ENCODE data around the gene CA10.

CA10 gene

DNA sequence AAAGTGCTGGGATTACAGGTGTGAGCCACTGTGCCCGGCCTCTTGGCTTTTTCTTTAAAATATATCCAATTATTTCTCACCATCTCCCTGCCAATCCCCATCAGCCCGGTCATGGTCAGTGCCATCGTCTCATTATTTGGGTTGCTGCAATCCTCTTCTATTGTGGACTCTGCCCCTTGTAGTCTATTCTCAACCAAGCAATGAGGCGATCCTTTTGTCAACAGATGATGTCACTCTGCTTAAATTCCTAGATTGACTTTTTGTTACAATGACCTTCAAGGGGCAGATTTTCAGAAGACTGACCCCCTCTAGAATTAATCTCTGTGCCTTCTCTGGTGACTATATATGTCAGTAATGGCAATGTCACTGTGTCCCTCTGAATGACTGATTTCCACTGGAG is 513.5 kb downstream of the CA10 start:
- Histone ChIP-seq H3K27me3 (ENCODE audit: insufficient read depth, poor library complexity, severe bottlenecking) (no peaks in the 10 kb centered on the region), H3K27ac (replicated peaks) (no peak overlapping the region), H3K4me3 (replicated peaks; ENCODE audit: insufficient read depth, low read length) (no peak overlapping the region)
- DNase-seq (ENCODE audit: low read depth in 1 of 2, low spot score in 1 of 2), result no peak
- no peak for TF ChIP-seq GABPA (IDR thresholded peaks at IDR 0.05; ENCODE audit: low read depth)
- TF ChIP-seq, protein P1, sequence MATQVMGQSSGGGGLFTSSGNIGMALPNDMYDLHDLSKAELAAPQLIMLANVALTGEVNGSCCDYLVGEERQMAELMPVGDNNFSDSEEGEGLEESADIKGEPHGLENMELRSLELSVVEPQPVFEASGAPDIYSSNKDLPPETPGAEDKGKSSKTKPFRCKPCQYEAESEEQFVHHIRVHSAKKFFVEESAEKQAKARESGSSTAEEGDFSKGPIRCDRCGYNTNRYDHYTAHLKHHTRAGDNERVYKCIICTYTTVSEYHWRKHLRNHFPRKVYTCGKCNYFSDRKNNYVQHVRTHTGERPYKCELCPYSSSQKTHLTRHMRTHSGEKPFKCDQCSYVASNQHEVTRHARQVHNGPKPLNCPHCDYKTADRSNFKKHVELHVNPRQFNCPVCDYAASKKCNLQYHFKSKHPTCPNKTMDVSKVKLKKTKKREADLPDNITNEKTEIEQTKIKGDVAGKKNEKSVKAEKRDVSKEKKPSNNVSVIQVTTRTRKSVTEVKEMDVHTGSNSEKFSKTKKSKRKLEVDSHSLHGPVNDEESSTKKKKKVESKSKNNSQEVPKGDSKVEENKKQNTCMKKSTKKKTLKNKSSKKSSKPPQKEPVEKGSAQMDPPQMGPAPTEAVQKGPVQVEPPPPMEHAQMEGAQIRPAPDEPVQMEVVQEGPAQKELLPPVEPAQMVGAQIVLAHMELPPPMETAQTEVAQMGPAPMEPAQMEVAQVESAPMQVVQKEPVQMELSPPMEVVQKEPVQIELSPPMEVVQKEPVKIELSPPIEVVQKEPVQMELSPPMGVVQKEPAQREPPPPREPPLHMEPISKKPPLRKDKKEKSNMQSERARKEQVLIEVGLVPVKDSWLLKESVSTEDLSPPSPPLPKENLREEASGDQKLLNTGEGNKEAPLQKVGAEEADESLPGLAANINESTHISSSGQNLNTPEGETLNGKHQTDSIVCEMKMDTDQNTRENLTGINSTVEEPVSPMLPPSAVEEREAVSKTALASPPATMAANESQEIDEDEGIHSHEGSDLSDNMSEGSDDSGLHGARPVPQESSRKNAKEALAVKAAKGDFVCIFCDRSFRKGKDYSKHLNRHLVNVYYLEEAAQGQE (IDR thresholded peaks at IDR 0.05; ENCODE audit: insufficient replicate concordance, low read depth), result no peak
- TF ChIP-seq SPI1 (IDR thresholded peaks at IDR 0.05; ENCODE audit: borderline replicate concordance, low read depth), result no peak
- TF ChIP-seq POLR2AphosphoS5 (IDR thresholded peaks at IDR 0.05; ENCODE audit: low read depth), result no peak
- TF ChIP-seq, protein P2, sequence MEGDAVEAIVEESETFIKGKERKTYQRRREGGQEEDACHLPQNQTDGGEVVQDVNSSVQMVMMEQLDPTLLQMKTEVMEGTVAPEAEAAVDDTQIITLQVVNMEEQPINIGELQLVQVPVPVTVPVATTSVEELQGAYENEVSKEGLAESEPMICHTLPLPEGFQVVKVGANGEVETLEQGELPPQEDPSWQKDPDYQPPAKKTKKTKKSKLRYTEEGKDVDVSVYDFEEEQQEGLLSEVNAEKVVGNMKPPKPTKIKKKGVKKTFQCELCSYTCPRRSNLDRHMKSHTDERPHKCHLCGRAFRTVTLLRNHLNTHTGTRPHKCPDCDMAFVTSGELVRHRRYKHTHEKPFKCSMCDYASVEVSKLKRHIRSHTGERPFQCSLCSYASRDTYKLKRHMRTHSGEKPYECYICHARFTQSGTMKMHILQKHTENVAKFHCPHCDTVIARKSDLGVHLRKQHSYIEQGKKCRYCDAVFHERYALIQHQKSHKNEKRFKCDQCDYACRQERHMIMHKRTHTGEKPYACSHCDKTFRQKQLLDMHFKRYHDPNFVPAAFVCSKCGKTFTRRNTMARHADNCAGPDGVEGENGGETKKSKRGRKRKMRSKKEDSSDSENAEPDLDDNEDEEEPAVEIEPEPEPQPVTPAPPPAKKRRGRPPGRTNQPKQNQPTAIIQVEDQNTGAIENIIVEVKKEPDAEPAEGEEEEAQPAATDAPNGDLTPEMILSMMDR (IDR thresholded peaks at IDR 0.05; ENCODE audit: insufficient read depth, low read length), result no peak

DNA sequence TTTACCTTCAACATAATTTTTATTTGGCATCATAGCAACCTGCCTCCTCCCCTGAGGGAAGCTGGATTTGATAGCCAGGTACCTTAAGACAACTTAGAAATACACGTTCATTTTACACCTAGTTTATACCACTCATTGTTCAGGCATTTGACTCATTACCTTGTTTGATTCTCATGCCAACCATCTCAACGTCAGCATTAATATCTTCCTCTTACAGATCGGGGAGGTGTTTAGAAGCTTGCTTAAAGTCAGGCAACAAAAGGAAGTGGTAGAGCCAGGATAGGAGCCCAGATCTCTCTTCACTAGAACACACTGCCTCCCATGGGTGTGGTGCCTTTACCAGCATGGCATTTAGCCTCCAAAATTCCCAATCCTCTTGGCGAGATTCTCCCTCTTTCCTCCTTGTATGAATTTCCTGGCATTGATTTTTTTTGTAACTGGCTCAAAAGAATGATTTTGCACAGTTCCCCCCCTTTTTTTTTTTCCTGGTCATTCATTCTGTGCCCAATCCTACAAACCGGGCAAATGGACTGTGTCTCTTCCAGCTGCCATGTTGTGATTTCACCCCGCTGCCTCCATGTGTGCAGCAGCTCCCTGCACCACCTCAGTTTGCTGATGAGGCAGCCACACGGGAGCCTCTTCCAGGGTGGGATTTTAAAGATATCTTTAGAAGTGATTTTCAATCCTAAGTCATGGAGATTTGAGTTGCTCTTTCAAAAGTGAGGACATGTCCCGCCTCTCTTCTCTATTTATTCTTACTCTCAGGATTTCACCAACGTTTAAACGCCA is 514.6 kb downstream of the CA10 start:
- no peak overlapping the region for H3K27ac ChIP-seq (replicated peaks)
- H3K27me3 ChIP-seq (ENCODE audit: insufficient read depth, poor library complexity, severe bottlenecking), result no peaks in the 10 kb centered on the region
- TF ChIP-seq, protein P1 (IDR thresholded peaks at IDR 0.05; ENCODE audit: insufficient replicate concordance, low read depth), result no peak
- TF ChIP-seq SPI1 (IDR thresholded peaks at IDR 0.05; ENCODE audit: borderline replicate concordance, low read depth) (no peak), POLR2AphosphoS5 (IDR thresholded peaks at IDR 0.05; ENCODE audit: low read depth) (no peak), GABPA (IDR thresholded peaks at IDR 0.05; ENCODE audit: low read depth) (no peak)
- TF ChIP-seq, protein P2 (IDR thresholded peaks at IDR 0.05; ENCODE audit: insufficient read depth, low read length), result no peak
- no peak for DNase-seq (ENCODE audit: low read depth in 1 of 2, low spot score in 1 of 2)
- H3K4me3 ChIP-seq (replicated peaks; ENCODE audit: insufficient read depth, low read length), result no peak overlapping the region

DNA sequence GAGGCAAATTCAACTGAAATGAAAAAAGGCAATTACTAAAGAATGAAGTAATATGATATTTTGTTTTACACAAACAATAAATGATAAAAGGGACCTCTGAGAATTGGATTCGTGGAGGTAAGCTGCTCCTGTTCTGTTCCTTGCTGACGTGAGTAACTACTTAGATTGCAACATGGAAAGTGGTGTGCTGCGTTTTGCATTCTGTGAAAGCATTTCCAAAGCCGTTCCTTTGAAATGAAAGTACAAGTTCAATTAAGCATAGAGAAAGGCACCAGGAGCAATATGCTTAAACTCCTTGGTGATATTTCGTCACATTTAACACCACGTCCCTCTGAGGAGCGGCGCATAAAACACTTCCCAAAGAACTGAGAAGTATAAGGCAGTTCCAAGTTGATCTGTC is 516.5 kb downstream of the CA10 start:
- H3K27ac ChIP-seq (replicated peaks), result no peak overlapping the region
- TF ChIP-seq, protein P1 (IDR thresholded peaks at IDR 0.05; ENCODE audit: insufficient replicate concordance, low read depth), result no peak
- no peaks in the 10 kb centered on the region for H3K27me3 ChIP-seq (ENCODE audit: insufficient read depth, poor library complexity, severe bottlenecking)
- no peak for DNase-seq (ENCODE audit: low read depth in 1 of 2, low spot score in 1 of 2)
- H3K4me3 ChIP-seq (replicated peaks; ENCODE audit: insufficient read depth, low read length), result no peak overlapping the region

Measured in HL-60 (cell line).